Upper lobe of left lung (tissue), 4 donors: Measurements from ENCODE around the gene P2RX1.

Experiments
- CTCF ChIP-seq, 6 experiments: fragments of 450-650 bp in 4 of 6; fragments of 200-600 bp in 2 of 6; sonication (generic) in 2 of 6; IDR thresholded peaks; one replicate each; pipeline ENCODE4 v1.5.1; 2016 to 2019; ENCODE audit warnings: antibody characterized with exemption in 6 of 6
- POLR2A ChIP-seq, 4 donors: fragments of 450-650 bp; IDR thresholded peaks; one replicate each; pipeline ENCODE4 v1.5.1; 2016 to 2017; ENCODE audit warnings: antibody characterized with exemption in 4 of 4, mild to moderate bottlenecking in 2 of 4

GRCh38 chr17:3951003-3951402 is 34.7 kb upstream of the P2RX1 start:
- TF ChIP-seq CTCF (IDR thresholded peaks at IDR 0.05) (no peak), POLR2A (IDR thresholded peaks at IDR 0.05) (no peak)
